K562 (cell line): Measurements from ENCODE around the gene SLC10A4. TPM values are rescaled to one million over a fixed set of nuclear protein-coding genes. Genes with fewer than 3 reads are reported as not detected.
A peak's percentile ranks its signal among the peaks of the same experiment; 100 is the strongest.

Experiments
- ATAC-seq: fragments of 200-7000 bp; cut with Tn5 transposase; 3 replicates; pipeline ENCODE4 v1.9.1; 2020; ENCODE audit warnings: moderate library complexity
- BruUV-seq: library from RNA; stranded (reverse); fragments of 400-500 nt; replicated peaks from 2 replicates; lab custom pipeline; 2021; lab: Mats Ljungman, UMichigan
- CTCF ChIA-PET: fragments of 300-600 bp; formaldehyde crosslinking; extraction: SDS; loops from one replicate; lab custom pipeline; 2021; ENCODE audit warnings: low intra/inter-chr PET ratio; lab: Yijun Ruan, JAX
- POLR2A ChIA-PET: fragments of 300-600, 350-650 bp; sonication (Branson Sonifier 250); formaldehyde crosslinking; extraction: SDS; loops from one replicate; lab custom pipeline; 2021; ENCODE audit warnings: antibody characterized with exemption, inconsistent platforms; lab: Yijun Ruan, JAX
- DNase-seq, 4 experiments: peaks; one replicate each; pipeline versions ENCODE4 v3.0.0 to v3.0.0-alpha.2; 2011 to 2018; ENCODE audit warnings: low spot score in 3 of 4, mixed read lengths in 3 of 4; ENCODE audit errors: extremely low read depth in 1 of 4
- FAIRE-seq: peaks from 2 replicates; lab custom pipeline; 2011; peaks lifted over from hg19 to GRCh38; lab: Jason Lieb, UNC
- H2AFZ ChIP-seq: 2 replicates; pipeline ENCODE4 v1.6.0; 2011; ENCODE audit warnings: low read depth, low read length, control low read depth, inconsistent platforms
- H3K27ac ChIP-seq: fragments of 200-600 bp; 3 replicates; pipeline ENCODE4 v1.8.0; 2011; ENCODE audit warnings: low read depth, mild to moderate bottlenecking, control low read depth, inconsistent platforms, low read length, moderate library complexity, mixed read lengths; ENCODE audit errors: extremely low read depth
- H3K27me3 ChIP-seq, 2 experiments: fragments of 300-600 bp in 1 of 2; 2 replicates in 1 of 2; 3 replicates in 1 of 2; pipeline versions ENCODE4 v1.6.0 to v1.8.0; 2011; ENCODE audit warnings: inconsistent platforms in 2 of 2, low read length in 2 of 2, mild to moderate bottlenecking in 1 of 2, mixed read lengths in 1 of 2, moderate library complexity in 1 of 2; ENCODE audit not compliant: control insufficient read depth in 2 of 2, insufficient read depth in 2 of 2
- H3K36me3 ChIP-seq: fragments of 300-600 bp; 3 replicates; pipeline ENCODE4 v1.8.0; 2011; ENCODE audit warnings: mild to moderate bottlenecking, low read length, inconsistent platforms; ENCODE audit not compliant: control insufficient read depth, insufficient read depth
- H3K4me1 ChIP-seq, 2 experiments: fragments of 200-600 bp in 1 of 2; replicated peaks in 1 of 2; 2 replicates in 1 of 2; 3 replicates in 1 of 2; pipeline versions ENCODE4 v1.5.1 to v1.8.0; 2011; ENCODE audit warnings: inconsistent platforms in 2 of 2, low read length in 2 of 2, mild to moderate bottlenecking in 1 of 2, mixed read lengths in 1 of 2, moderate library complexity in 1 of 2; ENCODE audit not compliant: control insufficient read depth in 2 of 2, insufficient read depth in 2 of 2
- H3K4me2 ChIP-seq: 2 replicates; pipeline ENCODE4 v1.6.1; 2011; ENCODE audit warnings: low read length, control low read depth, inconsistent platforms, mixed read lengths; ENCODE audit not compliant: insufficient read depth
- H3K4me3 ChIP-seq: fragments of 200-600 bp; sonication (generic), shearing (Covaris generic); 2 replicates; pipeline ENCODE4 v1.5.1; 2016; ENCODE audit warnings: control low read depth, inconsistent platforms
- H3K79me2 ChIP-seq: fragments of 200-600 bp; 3 replicates; pipeline ENCODE4 v1.8.0; 2011; ENCODE audit warnings: low read length, inconsistent platforms; ENCODE audit not compliant: control insufficient read depth, insufficient read depth
- H3K9ac ChIP-seq, 2 experiments: 2 replicates each; pipeline versions ENCODE4 v1.6.0 to v1.6.1; 2011; ENCODE audit warnings: low read depth in 2 of 2, low read length in 2 of 2, control low read depth in 1 of 2, inconsistent platforms in 1 of 2, mild to moderate bottlenecking in 1 of 2, mixed read lengths in 1 of 2; ENCODE audit not compliant: insufficient read depth in 1 of 2
- H3K9me1 ChIP-seq: one replicate; pipeline ENCODE4 v1.6.0; 2011; ENCODE audit warnings: inconsistent platforms, mild to moderate bottlenecking, low read length, moderate library complexity; ENCODE audit not compliant: control insufficient read depth, insufficient read depth
- H3K9me3 ChIP-seq: replicated peaks from 2 replicates; pipeline ENCODE4 v1.5.1; 2011; ENCODE audit warnings: low read depth, low read length, inconsistent platforms; ENCODE audit not compliant: control insufficient read depth, insufficient read depth
- H4K20me1 ChIP-seq: replicated peaks from 2 replicates; pipeline ENCODE4 v1.6.1; 2011; ENCODE audit warnings: low read length, inconsistent platforms, mixed read lengths; ENCODE audit not compliant: control insufficient read depth, insufficient read depth
- BRCA1 ChIP-seq, 2 experiments: fragments of 450-650 bp in 1 of 2; sonication (generic) in 1 of 2; formaldehyde crosslinking in 1 of 2; IDR thresholded peaks; 2 replicates each; pipeline versions ENCODE4 v1.5.0 to v1.6.1; 2017 to 2020; ENCODE audit warnings: mild to moderate bottlenecking in 1 of 2, missing genetic modification reagents in 1 of 2
- C11orf30 ChIP-seq: fragments of 450-650 bp; IDR thresholded peaks from 2 replicates; pipeline ENCODE4 v1.6.1; 2016; ENCODE audit warnings: low read depth, mild to moderate bottlenecking
- CHD2 ChIP-seq: IDR thresholded peaks from 2 replicates; pipeline ENCODE4 v1.6.1; 2011; ENCODE audit warnings: low read depth, low read length
- DIDO1 ChIP-seq: fragments of 450-650 bp; IDR thresholded peaks from 2 replicates; pipeline ENCODE4 v1.6.1; 2016; ENCODE audit warnings: low read depth, missing biosample characterization, missing genetic modification characterization
- FOXK1 ChIP-seq: sonication (generic); formaldehyde crosslinking; IDR thresholded peaks from 2 replicates; pipeline ENCODE4 v1.8.0; 2022; ENCODE audit warnings: missing genetic modification reagents, mild to moderate bottlenecking, borderline replicate concordance
- HMG20B ChIP-seq: fragments of 250-450 bp; sonication (Bioruptor Pico); IDR thresholded peaks from 2 replicates; pipeline ENCODE4 v1.5.0; 2021; ENCODE audit warnings: mild to moderate bottlenecking
- NCOR1 ChIP-seq: fragments of 450-650 bp; IDR thresholded peaks from 2 replicates; pipeline ENCODE4 v1.6.1; 2016; ENCODE audit warnings: mild to moderate bottlenecking, moderate library complexity
- NFRKB ChIP-seq: fragments of 450-650 bp; IDR thresholded peaks from 2 replicates; pipeline ENCODE4 v1.6.1; 2016; ENCODE audit warnings: low read depth
- PHF21A ChIP-seq: fragments of 450-650 bp; IDR thresholded peaks from 2 replicates; pipeline ENCODE4 v1.6.1; 2017; ENCODE audit warnings: low read depth, borderline replicate concordance
- RAD51 ChIP-seq: fragments of 450-650 bp; IDR thresholded peaks from 2 replicates; pipeline ENCODE4 v1.7.1; 2016; ENCODE audit warnings: low read depth, mild to moderate bottlenecking, borderline replicate concordance
- STAT5B ChIP-seq: fragments of 250-450 bp; sonication (Bioruptor Pico); IDR thresholded peaks from 2 replicates; pipeline ENCODE4 v1.8.0; 2021; ENCODE audit warnings: mild to moderate bottlenecking, inconsistent platforms
- XRCC3 ChIP-seq: fragments of 450-650 bp; IDR thresholded peaks from 2 replicates; pipeline ENCODE4 v1.6.1; 2017; ENCODE audit warnings: mild to moderate bottlenecking, moderate library complexity
- ZNF143 ChIP-seq: sonication (generic); formaldehyde crosslinking; IDR thresholded peaks from 2 replicates; pipeline ENCODE4 v1.9.0; 2022; ENCODE audit warnings: mild to moderate bottlenecking, missing genetic modification reagents
- ZNF316 ChIP-seq: fragments of 450-650 bp; IDR thresholded peaks from 2 replicates; pipeline ENCODE4 v1.6.1; 2016
- ZNF551 ChIP-seq: fragments of 250-450 bp; sonication (Bioruptor Pico); IDR thresholded peaks from 2 replicates; pipeline ENCODE4 v1.5.0; 2021; ENCODE audit warnings: mild to moderate bottlenecking, moderate library complexity
- ZNF717 ChIP-seq: fragments of 250-450 bp; sonication (Bioruptor Pico); IDR thresholded peaks from 2 replicates; pipeline ENCODE4 v1.5.0; 2021
- WGBS: fragments of 100-300 bp; shearing (Covaris generic); methylation state at CpG from one replicate; pipeline ENCODE4 v1.1.6; 2016; ENCODE audit warnings: low coverage, mixed read lengths; ENCODE audit not compliant: insufficient coverage; ENCODE audit errors: missing lambda C conversion rate; 5-methylcytosine and 5-hydroxymethylcytosine counted together
- in situ Hi-C: fragments of 300-500 bp; cut with MboI; formaldehyde crosslinking; loops from 4 replicates; pipeline ENCODE4 v1.15.0; 2018; ENCODE audit warnings: inconsistent platforms, mixed read lengths
- intact Hi-C: fragments of 100-400 bp; cut with micrococcal nuclease; formaldehyde crosslinking; loops from 2 replicates; pipeline ENCODE4 v1.14.2; 2022
- polyA plus RNA-seq, 8 experiments: library from polyadenylated mRNA; depleted of rRNA in 4 of 8; stranded (reverse) in 5 of 8; unstranded in 3 of 8; fragments of >200 nt; fragmentation: Nextera tagmentation in 2 of 8; fragmentation: Illumina TruSeq in 1 of 8; extraction: Ambion mirVana in 2 of 8; extraction: Trizol in 1 of 8; gene quantifications; 2 replicates each; pipeline versions ENCODE4 v1.2.1 to v1.2.3, GENCODE V29; 2011 to 2014; ENCODE audit warnings: inconsistent platforms in 1 of 8, missing spikeins in 1 of 8
- total RNA-seq, 7 experiments: library from RNA; depleted of rRNA in 6 of 7; stranded (reverse); fragments of >200 nt in 6 of 7; fragmentation: Illumina TruSeq in 2 of 7; extraction: Trizol in 2 of 7; gene quantifications; 2 replicates each; pipeline versions ENCODE4 v1.2.1 to v1.2.3, GENCODE V29; 2011 to 2021; ENCODE audit warnings: low replicate concordance in 1 of 7
- TF ChIP-seq, protein P1 (sequence below): sonication (generic); formaldehyde crosslinking; IDR thresholded peaks from 2 replicates; pipeline ENCODE4 v1.8.1; 2023; ENCODE audit warnings: mild to moderate bottlenecking, missing genetic modification reagents, moderate library complexity
- TF ChIP-seq, protein P2 (sequence below): IDR thresholded peaks from 2 replicates; pipeline ENCODE4 v1.6.1; 2011; ENCODE audit warnings: borderline replicate concordance, low read depth, mild to moderate bottlenecking, moderate library complexity, low read length; ENCODE audit not compliant: insufficient read depth, poor library complexity, severe bottlenecking
- TF ChIP-seq, protein P3 (sequence below), 3 experiments: IDR thresholded peaks in 2 of 3; conservative IDR thresholded peaks in 1 of 3; 2 replicates each; pipeline ENCODE4 v1.5.1; 2011 to 2012; ENCODE audit warnings: low read length in 3 of 3, mild to moderate bottlenecking in 3 of 3, control low read depth in 2 of 3, improper control_type of control experiment in 1 of 3, inconsistent platforms in 1 of 3, low read depth in 1 of 3, mixed read lengths in 1 of 3, moderate library complexity in 1 of 3; ENCODE audit not compliant: insufficient read depth in 2 of 3

SLC10A4 gene
- total and polyA plus RNA-seq, 9 of the 15 experiments (the other 6 are each of a cell fraction or from before 2014, with no cell fraction given): 2.5 to 16.9 (median 9.3) TPM

DNA sequence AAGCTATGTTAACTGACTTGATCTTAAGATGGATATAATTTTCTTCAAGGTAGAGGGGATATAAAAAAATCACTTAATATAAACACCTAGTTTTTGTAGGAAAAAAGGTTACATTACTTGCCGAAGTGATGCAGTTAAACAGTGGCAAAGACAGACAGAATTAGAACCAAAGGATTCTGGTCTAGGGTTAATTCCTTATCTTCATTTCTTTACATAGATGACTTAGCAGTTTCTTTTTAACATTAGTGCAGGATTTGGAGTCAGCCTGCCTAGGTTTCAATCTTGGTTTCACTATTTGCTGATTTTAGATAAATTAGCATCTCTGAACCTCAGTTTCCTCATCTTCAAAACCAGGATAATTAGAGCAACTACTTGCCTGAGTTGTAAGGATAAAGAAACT, 21.2 kb downstream of the SLC10A4 start (continued):
- TF ChIP-seq NCOR1 (peak; percentile 20; the same call in 1 of the 2 replicates), BRCA1 (IDR thresholded peaks at IDR 0.05) (no peak), BRCA1 (CRISPR knock-in tag; IDR thresholded peaks at IDR 0.05) (no peak)

DNA sequence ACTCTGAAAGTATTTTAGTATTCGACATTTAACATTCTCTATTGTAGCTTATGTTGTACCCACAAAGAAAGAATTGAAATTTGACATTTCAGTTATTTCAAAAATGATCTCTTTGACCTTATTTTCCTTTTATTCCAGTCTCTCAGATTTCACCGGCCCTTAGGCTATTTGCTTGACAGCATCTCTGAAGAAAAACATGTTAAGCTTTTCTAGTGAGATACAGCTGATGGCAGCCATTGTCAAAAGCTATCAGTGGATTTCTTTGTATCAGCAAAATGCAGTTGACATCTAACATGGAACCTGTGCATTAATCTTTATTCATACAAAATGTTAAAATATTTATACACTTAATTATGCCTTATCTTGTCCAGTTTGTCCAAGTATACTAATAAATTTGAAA, 23.6 kb downstream of the SLC10A4 start:
- FAIRE-seq: no peak
- ATAC-seq: no peak
- peak; percentile 17; the same call in 1 of the 2 replicates for TF ChIP-seq ZNF316
- TF ChIP-seq ZNF143 (CRISPR knock-in tag): no peak
- TF ChIP-seq DIDO1: no peak
- no peak for TF ChIP-seq NFRKB
- no peak for TF ChIP-seq RAD51
- no peak for TF ChIP-seq ZNF551 (CRISPR knock-in tag)
- TF ChIP-seq C11orf30: peak; percentile 36; the same call in 1 of the 2 replicates
- TF ChIP-seq, protein P1, sequence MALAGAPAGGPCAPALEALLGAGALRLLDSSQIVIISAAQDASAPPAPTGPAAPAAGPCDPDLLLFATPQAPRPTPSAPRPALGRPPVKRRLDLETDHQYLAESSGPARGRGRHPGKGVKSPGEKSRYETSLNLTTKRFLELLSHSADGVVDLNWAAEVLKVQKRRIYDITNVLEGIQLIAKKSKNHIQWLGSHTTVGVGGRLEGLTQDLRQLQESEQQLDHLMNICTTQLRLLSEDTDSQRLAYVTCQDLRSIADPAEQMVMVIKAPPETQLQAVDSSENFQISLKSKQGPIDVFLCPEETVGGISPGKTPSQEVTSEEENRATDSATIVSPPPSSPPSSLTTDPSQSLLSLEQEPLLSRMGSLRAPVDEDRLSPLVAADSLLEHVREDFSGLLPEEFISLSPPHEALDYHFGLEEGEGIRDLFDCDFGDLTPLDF (CRISPR knock-in tag): no peak
- TF ChIP-seq STAT5B (CRISPR knock-in tag): no peak
- TF ChIP-seq, protein P2, sequence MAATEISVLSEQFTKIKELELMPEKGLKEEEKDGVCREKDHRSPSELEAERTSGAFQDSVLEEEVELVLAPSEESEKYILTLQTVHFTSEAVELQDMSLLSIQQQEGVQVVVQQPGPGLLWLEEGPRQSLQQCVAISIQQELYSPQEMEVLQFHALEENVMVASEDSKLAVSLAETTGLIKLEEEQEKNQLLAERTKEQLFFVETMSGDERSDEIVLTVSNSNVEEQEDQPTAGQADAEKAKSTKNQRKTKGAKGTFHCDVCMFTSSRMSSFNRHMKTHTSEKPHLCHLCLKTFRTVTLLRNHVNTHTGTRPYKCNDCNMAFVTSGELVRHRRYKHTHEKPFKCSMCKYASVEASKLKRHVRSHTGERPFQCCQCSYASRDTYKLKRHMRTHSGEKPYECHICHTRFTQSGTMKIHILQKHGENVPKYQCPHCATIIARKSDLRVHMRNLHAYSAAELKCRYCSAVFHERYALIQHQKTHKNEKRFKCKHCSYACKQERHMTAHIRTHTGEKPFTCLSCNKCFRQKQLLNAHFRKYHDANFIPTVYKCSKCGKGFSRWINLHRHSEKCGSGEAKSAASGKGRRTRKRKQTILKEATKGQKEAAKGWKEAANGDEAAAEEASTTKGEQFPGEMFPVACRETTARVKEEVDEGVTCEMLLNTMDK: no peak
- no peak for TF ChIP-seq XRCC3
- TF ChIP-seq HMG20B (CRISPR knock-in tag): no peak
- TF ChIP-seq CHD2: no peak
- no peak for TF ChIP-seq FOXK1 (CRISPR knock-in tag)
- TF ChIP-seq, protein P3, sequence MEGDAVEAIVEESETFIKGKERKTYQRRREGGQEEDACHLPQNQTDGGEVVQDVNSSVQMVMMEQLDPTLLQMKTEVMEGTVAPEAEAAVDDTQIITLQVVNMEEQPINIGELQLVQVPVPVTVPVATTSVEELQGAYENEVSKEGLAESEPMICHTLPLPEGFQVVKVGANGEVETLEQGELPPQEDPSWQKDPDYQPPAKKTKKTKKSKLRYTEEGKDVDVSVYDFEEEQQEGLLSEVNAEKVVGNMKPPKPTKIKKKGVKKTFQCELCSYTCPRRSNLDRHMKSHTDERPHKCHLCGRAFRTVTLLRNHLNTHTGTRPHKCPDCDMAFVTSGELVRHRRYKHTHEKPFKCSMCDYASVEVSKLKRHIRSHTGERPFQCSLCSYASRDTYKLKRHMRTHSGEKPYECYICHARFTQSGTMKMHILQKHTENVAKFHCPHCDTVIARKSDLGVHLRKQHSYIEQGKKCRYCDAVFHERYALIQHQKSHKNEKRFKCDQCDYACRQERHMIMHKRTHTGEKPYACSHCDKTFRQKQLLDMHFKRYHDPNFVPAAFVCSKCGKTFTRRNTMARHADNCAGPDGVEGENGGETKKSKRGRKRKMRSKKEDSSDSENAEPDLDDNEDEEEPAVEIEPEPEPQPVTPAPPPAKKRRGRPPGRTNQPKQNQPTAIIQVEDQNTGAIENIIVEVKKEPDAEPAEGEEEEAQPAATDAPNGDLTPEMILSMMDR (IDR thresholded peaks at IDR 0.05 in 2 of 3, conservative IDR thresholded peaks at IDR 0.05 in 1 of 3; ENCODE audit: insufficient read depth in 2 of 3, low read depth in 1 of 3, low read length in 3 of 3): no peak
- TF ChIP-seq PHF21A: no peak
- TF ChIP-seq ZNF717 (CRISPR knock-in tag): no peak

More for the DNA sequence above, 23.6 kb downstream of the SLC10A4 start:
- WGBS: 89% methylated on average over 2 of the region's 2 CpGs
- Histone ChIP-seq H3K9me3 (no peaks in the 10 kb centered on the region), H3K4me2 (no peak overlapping the region), H3K4me1 (peaks cover 0 to 3% of the 10 kb centered on the region in 2 experiments; a peak in 2 of 5 replicates), H3K36me3 (peaks cover 52% of the 10 kb centered on the region), H3K27ac (no peak overlapping the region), H3K79me2 (no peaks in the 10 kb centered on the region), H3K9me1 (no peaks in the 10 kb centered on the region), H4K20me1 (no peaks in the 10 kb centered on the region), H3K27me3 (no peaks in the 10 kb centered on the region), H3K4me3 (no peak overlapping the region), H2AFZ (no peak overlapping the region), H3K9ac (no peak overlapping the region)
- CTCF ChIA-PET: no interaction called here
- POLR2A ChIA-PET: interaction anchor here (1.3 kb wide), 1 partner anchor 8 kb away, joined by 3 read pairs; no protein-coding TSS in a partner anchor
- intact Hi-C loops (no loop called here), in situ Hi-C loops (no loop called here)
- no peak for DNase-seq
- BruUV-seq: no TSS peak
